SU-DHL-6 (cell line): ENCODE measurements around the gene SNRNP70.

Experiments used
- CTCF ChIP-seq: fragments of 200-600 bp; sonication (generic); IDR thresholded peaks from one replicate; pipeline ENCODE4 v1.5.1; 2017; ENCODE audit warnings: antibody characterized with exemption, mild to moderate bottlenecking, low read length, moderate library complexity; ENCODE audit not compliant: insufficient read depth, poor library complexity, severe bottlenecking
- EZH2phosphoT487 ChIP-seq: fragments of 200-600 bp; sonication (generic), shearing (Covaris generic); conservative IDR thresholded peaks from 2 replicates; pipeline ENCODE4 v1.6.1; 2018; ENCODE audit warnings: mild to moderate bottlenecking, antibody characterized with exemption, low read length, moderate library complexity, mixed read lengths

- TF ChIP-seq CTCF (peak; percentile 94), EZH2phosphoT487 (no peak)
These were observed 12.4 kb downstream of the SNRNP70 start for GRCh38 chr19:49097453-49098288.
